Endothelial cell of hepatic sinusoid (primary cell): Measurements from ENCODE around the gene SMTNL2.
"Not testable (repeated sequence)": the region's sequence is repeated elsewhere in the genome, so short reads cannot be mapped to it uniquely, and the experiment has no call there.

Experiments
- in situ Hi-C: cut with HindIII; loops from 2 replicates; pipeline ENCODE4 v1.10.0; 2017; ENCODE audit warnings: low sequenced_read_pairs

The SMTNL2 gene

GRCh38 chr17:4582101-4582501 lies 2.2 kb upstream of the SMTNL2 start:
- in situ Hi-C loops = no loop called here

GRCh38 chr17:4582691-4583090 lies 1.6 kb upstream of the SMTNL2 start:
- in situ Hi-C loops = no loop called here

GRCh38 chr17:4583206-4583605 lies 1.1 kb upstream of the SMTNL2 start:
- in situ Hi-C loops = no loop called here

GRCh38 chr17:4583782-4584100 lies 588 bp upstream of the SMTNL2 start:
- in situ Hi-C loops = no loop called here

- in situ Hi-C loops = no loop called here
These were observed 748 bp downstream of the SMTNL2 start for GRCh38 chr17:4584917-4585637.

GRCh38 chr17:4585638-4585994 lies 1.3 kb downstream of the SMTNL2 start:
- in situ Hi-C loops = no loop called here

GRCh38 chr17:4586043-4586442 lies 1.7 kb downstream of the SMTNL2 start:
- in situ Hi-C loops = no loop called here

- in situ Hi-C loops = no loop called here
These were observed 2.9 kb downstream of the SMTNL2 start for GRCh38 chr17:4587195-4587594.

GRCh38 chr17:4587803-4588202 lies 3.5 kb downstream of the SMTNL2 start:
- in situ Hi-C loops = no loop called here

- in situ Hi-C loops = no loop called here
These were observed 4.1 kb downstream of the SMTNL2 start for GRCh38 chr17:4588391-4588790.

- in situ Hi-C loops = no loop called here
These were observed 4.7 kb downstream of the SMTNL2 start for GRCh38 chr17:4588898-4589625.

GRCh38 chr17:4590042-4590441 lies 5.7 kb downstream of the SMTNL2 start:
- in situ Hi-C loops = not testable (repeated sequence)

- in situ Hi-C loops = no loop called here
These were observed 6.7 kb downstream of the SMTNL2 start for GRCh38 chr17:4590981-4591453.

GRCh38 chr17:4591529-4591928 lies 7.2 kb downstream of the SMTNL2 start:
- in situ Hi-C loops = no loop called here

- in situ Hi-C loops = no loop called here
These were observed 8.1 kb downstream of the SMTNL2 start for GRCh38 chr17:4592240-4593005.

- in situ Hi-C loops = no loop called here
These were observed 8.7 kb downstream of the SMTNL2 start for GRCh38 chr17:4593021-4593421.

- in situ Hi-C loops = no loop called here
These were observed 10.1 kb downstream of the SMTNL2 start for GRCh38 chr17:4594406-4594805.

- in situ Hi-C loops = no loop called here
These were observed 10.8 kb downstream of the SMTNL2 start for GRCh38 chr17:4594931-4595684.

GRCh38 chr17:4595685-4596342 lies 11.5 kb downstream of the SMTNL2 start:
- in situ Hi-C loops = not testable (repeated sequence)

GRCh38 chr17:4596636-4597380 lies 12.5 kb downstream of the SMTNL2 start:
- in situ Hi-C loops = no loop called here
